GM12875 (cell line): ENCODE measurements around the gene LHFPL2.

Source experiments
- H3K4me3 ChIP-seq: one replicate; pipeline ENCODE4 v1.5.1; 2011; ENCODE audit warnings: low read depth, low read length, control low read depth
- TF ChIP-seq, protein P1 (sequence below): IDR thresholded peaks from 2 replicates; pipeline ENCODE4 v1.5.1; 2011; ENCODE audit warnings: low read depth, mild to moderate bottlenecking, control low read depth, inconsistent platforms, low read length, moderate library complexity, borderline replicate concordance; ENCODE audit not compliant: insufficient read depth

Gene LHFPL2

DNA sequence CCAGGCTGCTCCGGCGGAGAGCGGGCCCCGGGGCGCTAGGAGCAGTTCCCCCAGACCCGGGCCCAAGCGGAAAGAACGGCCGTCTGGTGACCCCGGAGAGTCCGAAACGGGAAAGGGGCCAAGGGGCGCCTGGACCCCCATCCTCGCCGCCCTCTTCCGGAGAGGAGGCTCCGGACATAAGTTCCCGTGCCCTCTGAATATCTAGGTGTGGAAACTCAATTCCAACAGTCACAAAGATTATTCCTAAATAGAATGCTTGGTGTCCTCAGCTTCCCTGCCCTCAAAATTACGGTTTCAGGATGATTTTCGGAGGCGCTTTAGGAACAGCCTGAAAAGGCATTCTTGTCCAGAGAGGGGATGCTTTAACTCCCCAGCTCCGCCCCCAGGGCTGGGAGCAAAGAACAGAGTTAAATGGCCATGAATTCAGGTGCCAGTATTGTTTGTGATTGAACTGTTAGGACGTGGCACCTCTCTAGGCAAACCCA is 681 bp upstream of the LHFPL2 start:
- H3K4me3 ChIP-seq = peak overlapping the region; percentile 96
- TF ChIP-seq, protein P1, sequence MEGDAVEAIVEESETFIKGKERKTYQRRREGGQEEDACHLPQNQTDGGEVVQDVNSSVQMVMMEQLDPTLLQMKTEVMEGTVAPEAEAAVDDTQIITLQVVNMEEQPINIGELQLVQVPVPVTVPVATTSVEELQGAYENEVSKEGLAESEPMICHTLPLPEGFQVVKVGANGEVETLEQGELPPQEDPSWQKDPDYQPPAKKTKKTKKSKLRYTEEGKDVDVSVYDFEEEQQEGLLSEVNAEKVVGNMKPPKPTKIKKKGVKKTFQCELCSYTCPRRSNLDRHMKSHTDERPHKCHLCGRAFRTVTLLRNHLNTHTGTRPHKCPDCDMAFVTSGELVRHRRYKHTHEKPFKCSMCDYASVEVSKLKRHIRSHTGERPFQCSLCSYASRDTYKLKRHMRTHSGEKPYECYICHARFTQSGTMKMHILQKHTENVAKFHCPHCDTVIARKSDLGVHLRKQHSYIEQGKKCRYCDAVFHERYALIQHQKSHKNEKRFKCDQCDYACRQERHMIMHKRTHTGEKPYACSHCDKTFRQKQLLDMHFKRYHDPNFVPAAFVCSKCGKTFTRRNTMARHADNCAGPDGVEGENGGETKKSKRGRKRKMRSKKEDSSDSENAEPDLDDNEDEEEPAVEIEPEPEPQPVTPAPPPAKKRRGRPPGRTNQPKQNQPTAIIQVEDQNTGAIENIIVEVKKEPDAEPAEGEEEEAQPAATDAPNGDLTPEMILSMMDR = no peak

DNA sequence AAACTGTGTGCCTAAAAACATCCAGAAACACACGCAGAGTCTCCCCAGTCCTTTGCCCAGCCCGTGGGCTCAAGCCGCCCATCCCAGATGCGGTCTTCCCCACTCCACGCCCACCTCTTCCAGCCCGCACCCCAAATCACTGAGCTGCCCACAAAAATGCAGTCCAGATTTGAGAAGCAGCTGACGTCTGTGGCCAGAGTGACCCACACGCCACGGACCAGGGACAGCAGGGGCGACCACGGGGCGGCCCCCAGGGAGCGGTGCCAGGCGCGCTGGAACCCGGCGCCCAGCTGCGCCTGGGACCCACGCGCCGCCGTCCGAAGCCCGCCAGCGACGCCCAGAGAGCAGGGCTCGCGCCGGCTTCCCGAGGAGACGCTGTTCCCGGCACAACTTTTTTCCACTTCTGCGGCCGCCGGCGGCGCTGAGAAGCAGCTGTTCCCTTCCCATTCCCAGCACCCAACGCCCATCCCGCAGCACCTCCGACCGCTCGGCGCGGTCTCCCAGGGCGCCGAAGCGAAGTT is 674 bp downstream of the LHFPL2 start:
- H3K4me3 ChIP-seq = peak overlapping the region; percentile 96
- TF ChIP-seq, protein P1 = no peak

DNA sequence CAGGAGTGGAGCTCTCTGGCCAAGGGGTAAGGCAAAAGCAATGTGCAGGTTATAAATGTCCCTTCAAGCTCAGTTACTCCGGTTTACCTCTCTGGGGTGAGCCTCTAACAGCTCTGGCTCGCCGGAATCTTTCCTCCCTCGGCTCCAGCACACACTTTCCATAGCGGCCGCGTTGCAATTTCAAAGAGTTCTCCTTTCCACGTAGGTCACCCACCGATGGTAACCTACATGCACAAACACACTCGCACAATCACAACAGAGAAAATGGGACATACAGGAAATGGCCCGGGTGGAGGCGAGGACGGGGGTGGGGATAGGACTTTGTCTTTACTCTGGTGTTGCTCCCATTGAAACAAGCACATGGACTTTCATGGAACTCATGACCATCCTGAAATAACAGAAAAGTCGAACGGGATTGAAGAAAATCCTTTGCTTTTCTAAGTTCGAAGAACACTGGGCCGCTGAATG is 1.2 kb downstream of the LHFPL2 start:
- peak overlapping the region; percentile 96 for H3K4me3 ChIP-seq
- TF ChIP-seq, protein P1 = no peak

DNA sequence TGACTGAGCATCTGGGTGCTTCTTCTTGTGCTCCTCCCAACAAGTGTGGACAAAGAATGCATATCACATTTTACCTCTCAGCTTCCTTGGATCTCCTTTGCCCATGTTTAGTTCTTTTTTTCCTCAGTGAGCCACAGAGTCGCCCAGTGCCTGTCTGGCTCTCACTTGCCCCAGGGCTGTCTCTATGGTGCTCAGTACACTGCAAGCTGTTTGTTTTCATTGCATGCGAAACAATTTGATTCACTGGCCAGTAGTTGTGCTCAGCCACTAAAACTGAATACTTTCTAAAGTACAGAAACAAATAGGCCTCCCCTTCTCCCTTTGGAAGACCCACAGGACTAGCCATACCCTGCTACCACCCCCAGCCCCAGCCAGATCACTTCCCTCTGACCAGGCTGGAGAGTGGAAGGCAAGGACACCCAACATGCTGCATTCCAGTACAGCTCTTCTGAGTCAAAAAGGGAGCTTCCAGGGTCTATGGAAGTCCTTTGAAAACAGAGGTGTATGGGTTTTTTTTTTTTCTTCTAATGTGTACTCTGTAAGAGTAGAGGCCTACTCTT is 3.8 kb downstream of the LHFPL2 start:
- H3K4me3 ChIP-seq = no peak overlapping the region
- TF ChIP-seq, protein P1 = no peak

DNA sequence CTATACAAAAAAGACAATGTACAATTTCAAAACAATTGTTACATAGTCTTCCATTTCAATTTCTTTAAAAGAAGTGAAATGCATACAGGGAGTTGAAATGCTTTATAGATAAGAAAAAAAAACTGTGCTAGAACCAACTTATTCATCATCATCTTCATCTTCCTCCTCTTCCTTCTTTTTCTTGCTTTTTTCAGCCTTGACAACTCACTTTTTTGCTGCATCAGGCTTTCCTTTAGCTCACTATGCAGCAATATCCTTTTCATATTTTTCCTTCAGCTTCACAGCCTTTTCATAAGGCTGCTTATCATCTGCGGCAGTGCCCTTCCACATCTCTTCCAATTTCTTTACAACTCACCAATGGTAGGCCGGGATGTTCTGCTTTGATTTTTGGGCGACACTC is 4.4 kb downstream of the LHFPL2 start:
- TF ChIP-seq, protein P1 = no peak
- H3K4me3 ChIP-seq = no peak overlapping the region

DNA sequence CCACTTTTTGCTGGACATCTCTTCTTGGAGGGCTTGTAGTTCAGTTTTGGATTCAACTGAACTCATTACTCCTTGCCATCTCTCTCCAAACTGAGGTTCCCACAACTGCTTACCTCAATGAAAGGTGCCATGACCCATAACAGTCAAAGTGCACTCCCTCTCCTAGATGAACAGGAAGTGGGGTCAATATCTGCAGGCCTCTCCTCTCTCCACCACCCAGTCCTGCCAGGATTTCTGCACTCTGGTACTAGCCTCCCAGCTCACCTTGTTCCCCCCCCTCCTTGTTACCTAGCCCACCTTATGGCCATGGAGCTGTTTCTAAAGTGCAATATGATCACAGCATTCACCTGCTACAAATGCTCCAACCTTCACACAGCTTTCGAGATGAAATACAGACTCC is 5.9 kb downstream of the LHFPL2 start:
- TF ChIP-seq, protein P1 = no peak
- no peak overlapping the region for H3K4me3 ChIP-seq
